NCI-H2227 treated with DMSO at 0.1 percent for 48 hours (cell line): ENCODE data around the gene UPP1.
"Not testable (repeated sequence)": the region's sequence is repeated elsewhere in the genome, so short reads cannot be mapped to it uniquely, and the experiment has no call there.

ENCODE experiments used
- DNase-seq: peaks from one replicate; lab custom pipeline; 2025; lab: John Stamatoyannopoulos, UW

The UPP1 gene

DNA sequence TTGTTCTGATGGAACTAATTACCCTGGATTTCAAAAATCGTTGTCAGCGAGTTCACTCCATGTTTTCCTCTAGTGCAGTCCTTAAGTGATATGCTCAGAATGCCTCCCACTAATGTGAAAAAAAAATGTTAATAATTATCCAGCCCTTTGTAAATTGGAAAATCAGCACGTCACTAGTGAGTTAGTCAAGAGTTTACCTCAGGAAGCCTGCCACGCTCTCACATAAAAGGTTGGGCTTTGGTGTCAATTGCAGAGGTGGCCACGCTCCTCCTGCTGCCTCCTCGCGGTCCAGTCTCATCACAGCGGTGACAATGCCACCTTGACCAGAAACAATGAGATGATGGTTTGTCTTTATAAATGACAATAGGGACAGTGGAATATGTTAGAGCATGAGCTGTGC, 22.5 kb downstream of the UPP1 start:
- no peak for DNase-seq

DNA sequence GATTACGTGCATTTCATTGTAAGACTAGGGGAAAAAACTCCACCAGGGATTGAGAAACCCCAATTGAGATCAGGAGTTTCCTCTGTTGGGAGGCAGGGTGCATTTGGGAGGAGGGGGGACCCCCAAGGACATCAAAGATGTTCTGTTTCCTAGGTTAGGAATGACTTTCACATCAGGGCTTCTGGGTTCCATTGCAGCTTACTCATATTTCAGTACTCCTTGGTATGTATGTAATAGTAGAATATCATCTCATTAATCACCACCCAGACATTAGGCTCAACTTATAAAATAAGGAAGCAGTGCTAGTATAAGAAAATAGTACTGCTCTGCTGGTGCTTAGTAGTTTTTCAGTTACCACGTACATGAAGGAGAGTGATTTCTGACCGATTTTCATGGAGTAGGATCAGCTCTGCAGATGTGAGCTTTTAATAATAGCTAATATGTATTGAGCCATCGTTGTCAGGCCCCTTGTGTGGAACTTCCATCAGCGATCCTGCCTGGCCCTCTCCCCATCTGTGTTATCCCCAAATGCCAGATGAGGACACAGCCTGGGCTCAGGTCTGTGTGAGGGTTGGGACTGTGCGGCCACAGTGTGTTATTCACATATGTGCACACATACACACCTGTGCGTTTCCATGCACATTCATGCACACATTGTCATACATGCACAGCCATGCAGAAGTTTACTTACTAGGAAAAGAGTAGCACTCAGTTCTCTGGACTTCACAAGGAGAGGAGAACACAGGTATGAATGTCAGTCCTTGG, 23.5 kb downstream of the UPP1 start:
- DNase-seq = no peak

DNA sequence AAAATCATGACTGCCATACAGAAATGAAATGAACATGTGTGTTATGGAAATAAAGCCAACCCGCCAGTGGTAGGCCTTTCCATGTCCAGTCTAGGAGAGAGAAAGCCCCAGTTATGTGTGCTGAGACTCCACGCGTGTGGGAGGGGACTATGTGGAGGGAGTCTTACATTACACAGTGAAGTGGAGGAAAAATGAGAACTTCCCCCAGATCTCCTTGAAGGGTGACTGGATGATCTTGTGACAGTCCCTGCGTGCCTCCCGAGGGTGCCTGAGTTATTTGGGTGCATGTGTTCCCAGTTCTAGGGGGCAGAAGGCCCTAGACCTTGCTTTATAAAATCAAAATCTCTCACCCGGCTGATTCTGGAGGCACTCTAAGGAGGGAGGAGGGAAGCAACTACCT, 24.2 kb downstream of the UPP1 start:
- no peak for DNase-seq

DNA sequence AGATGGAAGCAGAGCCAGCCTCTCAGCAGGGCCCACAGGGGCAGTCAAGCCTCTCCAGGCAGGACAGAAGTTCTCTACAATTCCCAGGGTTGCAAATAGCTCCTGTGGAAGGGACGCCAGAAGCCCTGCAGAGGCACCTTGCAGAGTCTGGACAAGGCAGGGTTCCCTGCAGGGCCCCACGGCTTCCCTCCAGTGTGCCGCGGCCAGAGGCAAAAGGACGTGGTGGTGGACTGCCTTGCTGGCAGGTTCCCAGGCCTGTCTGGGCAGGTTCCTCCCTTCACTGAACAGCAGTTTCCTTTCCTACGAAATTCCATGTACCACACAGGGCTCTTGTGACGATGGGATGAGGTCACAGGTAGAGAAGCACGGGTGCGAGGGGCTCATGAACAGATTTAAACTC, 25.1 kb downstream of the UPP1 start:
- DNase-seq = no peak

GRCh38 chr7:48114589-48114988, 25.5 kb downstream of the UPP1 start:
- no peak for DNase-seq

GRCh38 chr7:48116043-48116442, 27.0 kb downstream of the UPP1 start:
- no peak for DNase-seq

DNA sequence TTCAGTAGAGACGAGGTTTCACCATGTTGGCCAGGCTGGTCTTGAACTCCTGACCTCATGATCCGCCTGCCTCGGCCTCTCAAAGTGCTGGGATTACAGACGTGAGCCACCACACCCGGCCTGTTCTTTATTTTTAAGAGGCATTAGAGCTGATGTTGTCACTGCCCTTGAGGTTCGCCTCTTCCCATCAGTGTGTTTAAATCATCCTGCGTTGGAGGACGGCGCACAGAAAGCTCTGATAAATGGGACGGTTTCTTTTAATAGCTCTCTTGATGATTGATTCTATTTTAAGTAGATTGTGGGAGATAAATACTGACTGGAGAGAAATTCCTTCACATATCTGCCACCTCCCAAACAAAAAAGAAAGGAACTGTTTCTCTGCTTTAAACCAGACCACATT, 29.0 kb downstream of the UPP1 start:
- no peak for DNase-seq

- not testable (repeated sequence) for DNase-seq
Measured at GRCh38 chr7:48120536-48120935, 31.5 kb downstream of the UPP1 start.

GRCh38 chr7:48126037-48126436, 37.0 kb downstream of the UPP1 start:
- no peak for DNase-seq

DNA sequence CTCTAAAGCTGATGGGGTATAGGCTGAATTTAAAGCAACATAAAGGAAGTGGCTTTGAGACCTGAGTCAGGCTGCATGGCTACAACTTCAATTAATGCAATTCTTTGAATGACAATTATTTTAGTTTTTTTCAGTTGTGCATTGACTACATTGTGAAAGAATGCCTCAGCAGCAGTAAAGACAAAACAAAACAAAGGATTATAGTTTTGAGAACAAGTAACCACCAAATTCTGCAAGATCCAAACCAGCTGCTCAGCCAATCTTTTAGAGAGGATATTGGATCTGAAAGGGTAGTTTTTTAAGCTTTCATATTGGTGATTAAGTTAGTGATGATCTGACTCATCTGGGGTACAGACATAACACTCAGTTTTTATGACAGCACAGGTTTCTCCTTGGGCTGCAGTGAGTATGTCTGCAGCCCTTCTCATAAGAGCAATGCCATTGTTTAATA, 41.6 kb downstream of the UPP1 start:
- DNase-seq = no peak

- no peak for DNase-seq
Measured at GRCh38 chr7:48132792-48133191, 43.7 kb downstream of the UPP1 start.

DNA sequence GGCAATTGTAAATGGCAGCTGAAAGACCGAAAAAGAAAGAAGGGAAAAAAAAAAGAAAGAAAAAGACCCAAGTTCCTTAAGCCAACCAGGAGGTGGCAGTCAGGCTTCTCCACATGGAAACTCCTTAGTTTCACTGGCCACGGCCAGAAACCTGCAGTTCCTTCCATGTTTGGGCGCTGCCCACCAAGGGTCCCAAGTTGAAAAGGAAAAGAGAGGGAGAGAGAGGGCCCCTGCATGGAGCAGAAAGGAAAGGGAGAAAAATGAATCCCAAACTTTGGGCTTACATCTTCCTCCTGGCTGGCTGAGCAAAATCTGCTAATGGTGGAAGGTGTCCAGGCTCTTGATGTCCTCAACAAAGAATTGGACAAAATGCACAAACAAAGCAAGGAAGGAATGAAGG, 50.4 kb downstream of the UPP1 start:
- DNase-seq = no peak

DNA sequence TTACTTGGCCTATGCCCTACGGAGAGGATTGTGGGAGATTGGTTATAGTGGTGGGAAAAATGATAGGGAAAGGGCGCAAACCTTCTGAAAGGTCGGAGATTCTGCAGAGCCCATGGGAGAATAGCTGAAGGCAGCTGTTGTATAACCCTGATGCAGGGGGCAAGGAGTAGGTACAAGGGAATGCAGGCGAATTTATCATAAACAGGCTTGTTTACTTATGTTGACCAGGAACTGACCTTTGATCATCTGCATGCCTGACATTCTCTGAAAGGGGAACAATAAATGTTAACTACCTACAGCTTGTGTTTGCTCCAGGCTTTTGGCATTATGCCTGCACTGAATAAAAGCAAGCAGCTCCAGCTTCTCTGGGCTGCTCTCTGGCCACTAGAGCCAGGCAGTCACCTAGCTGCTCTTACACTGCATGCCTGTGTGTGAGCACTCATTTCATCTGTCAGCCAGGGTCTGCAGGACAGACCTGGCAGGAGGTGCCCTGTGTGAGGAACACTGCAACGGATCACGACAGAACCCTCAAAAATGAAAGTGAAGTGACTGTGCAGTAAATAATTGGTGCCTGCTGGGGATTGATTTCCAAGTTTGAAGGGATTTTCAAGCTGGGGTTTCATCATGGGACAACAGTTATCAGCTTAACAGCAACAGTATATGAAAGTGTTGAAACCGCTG, 51.1 kb downstream of the UPP1 start:
- DNase-seq = no peak

DNA sequence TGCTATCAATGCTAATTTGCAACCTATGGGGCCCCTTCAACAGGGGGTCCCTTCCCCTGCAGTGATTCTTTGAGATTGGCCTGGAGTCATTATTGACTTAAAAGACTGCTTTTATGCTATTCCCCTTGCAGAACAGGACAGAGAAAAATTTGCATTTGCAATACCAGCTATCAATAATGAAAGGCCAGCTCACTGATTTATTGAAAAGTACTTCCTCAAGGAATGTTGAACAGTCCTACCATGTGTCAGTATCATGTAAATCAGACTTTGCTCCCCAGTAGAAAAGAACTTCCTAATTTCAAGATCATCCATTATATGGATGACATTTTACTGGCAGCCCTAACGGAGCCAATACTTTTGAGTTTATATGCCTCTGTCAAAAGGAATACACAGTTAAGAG, 52.5 kb downstream of the UPP1 start:
- DNase-seq = no peak

DNA sequence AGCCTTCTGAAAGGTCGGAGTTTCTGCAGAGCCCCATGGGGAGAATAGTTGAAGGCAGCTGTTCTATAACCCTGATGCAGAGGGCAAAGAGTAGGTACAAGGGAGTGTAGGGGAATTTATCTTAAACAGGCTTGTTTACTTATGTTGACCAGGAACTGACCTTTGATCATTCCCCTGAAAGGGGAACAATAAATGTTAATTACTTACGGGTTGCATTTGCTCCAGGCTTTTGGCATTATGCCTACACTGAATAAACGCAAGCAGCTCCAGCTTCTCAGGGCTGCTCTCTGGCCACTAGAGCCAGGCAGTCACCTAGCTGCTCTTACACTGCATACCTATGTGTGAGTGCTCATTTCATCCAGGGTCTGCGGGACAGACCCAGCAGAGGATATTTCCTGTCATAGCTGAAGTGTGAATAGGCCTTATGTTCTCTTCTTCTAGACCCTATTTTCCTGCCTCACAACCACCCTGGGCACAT, 55.3 kb downstream of the UPP1 start:
- no peak for DNase-seq

DNA sequence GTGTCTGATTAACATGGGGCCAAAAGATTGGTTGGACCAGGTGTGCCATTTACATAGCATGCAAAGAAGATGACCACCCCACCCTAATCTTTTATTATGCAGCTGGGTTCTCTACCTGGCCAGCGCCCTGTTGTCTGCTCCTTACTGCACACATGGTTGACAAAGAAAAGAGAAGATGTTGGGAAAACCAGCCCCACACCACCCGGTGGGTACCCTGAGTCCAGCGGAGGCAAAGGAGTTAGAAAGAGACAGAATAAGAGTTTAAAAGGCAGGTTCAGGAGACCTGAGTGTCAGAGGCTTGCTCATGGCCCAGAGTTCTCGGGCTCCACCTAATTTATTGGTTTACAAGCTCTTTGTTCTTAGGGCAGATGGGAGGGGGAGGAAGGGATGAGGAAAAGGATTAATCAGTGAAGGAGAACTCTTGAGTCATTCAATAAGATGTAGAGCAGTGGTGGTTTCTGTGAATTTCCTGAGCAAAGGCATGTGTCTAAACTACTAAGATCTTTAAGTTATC, 58.1 kb downstream of the UPP1 start:
- DNase-seq = no peak

DNA sequence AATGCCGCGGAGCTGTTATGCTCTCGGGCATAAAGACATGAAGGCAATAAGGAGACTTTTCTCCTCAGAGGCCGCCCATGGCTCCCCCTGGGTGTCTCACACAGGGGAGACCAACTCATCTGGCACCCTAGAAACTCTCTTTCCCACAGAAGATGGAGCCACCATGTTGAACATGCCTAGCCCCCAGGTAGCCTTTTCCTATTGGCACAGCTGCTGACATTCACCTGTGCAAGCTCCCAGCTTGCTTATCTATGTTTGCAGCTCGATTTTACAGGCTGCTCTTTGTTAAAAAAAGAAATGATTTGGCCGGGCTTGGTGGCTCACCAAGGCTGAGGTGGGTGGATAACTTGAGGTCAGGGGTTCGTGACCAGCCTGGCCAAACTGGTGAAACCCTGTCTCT, 58.6 kb downstream of the UPP1 start:
- not testable (repeated sequence) for DNase-seq

- DNase-seq = no peak
Measured at GRCh38 chr7:48148311-48148710, 59.2 kb downstream of the UPP1 start.

- no peak for DNase-seq
Measured at GRCh38 chr7:48149058-48149457, 60.0 kb downstream of the UPP1 start.

- no peak for DNase-seq
Measured at GRCh38 chr7:48150086-48150485, 61.0 kb downstream of the UPP1 start.

GRCh38 chr7:48154792-48155413, 65.8 kb downstream of the UPP1 start:
- no peak for DNase-seq
